Measurements from ENCODE around the gene SLC4A4.

Gene SLC4A4

GRCh38 chr4:71587995-71588394 is 249.2 kb downstream of the SLC4A4 start:
- no peak for DNase-seq (ENCODE audit: low read depth in 1 of 2, low spot score in 1 of 2)

GRCh38 chr4:71592793-71593192 is 254.0 kb downstream of the SLC4A4 start:
- no peak for DNase-seq (ENCODE audit: low read depth in 1 of 2, low spot score in 1 of 2)

DNA sequence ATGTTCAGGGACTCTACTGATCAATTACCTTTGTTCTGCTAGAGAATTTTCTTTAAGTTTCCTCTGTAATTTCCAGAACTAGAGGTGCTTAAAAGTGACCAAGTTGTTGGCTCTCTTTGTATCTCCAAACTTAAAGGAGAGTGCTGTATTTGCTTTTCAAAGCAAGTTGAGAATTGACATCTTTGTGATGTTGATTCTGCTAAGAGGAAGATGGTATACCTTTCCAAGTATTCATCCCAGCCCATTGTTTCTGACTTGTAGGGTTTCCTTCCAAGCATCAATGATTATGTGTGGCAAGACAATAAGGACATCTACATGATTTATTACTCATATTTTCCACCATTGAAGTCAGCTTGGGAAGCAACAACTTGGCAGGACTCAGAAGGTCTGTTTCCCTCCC is 254.5 kb downstream of the SLC4A4 start:
- no peak for DNase-seq (ENCODE audit: low read depth in 1 of 2, low spot score in 1 of 2)

DNA sequence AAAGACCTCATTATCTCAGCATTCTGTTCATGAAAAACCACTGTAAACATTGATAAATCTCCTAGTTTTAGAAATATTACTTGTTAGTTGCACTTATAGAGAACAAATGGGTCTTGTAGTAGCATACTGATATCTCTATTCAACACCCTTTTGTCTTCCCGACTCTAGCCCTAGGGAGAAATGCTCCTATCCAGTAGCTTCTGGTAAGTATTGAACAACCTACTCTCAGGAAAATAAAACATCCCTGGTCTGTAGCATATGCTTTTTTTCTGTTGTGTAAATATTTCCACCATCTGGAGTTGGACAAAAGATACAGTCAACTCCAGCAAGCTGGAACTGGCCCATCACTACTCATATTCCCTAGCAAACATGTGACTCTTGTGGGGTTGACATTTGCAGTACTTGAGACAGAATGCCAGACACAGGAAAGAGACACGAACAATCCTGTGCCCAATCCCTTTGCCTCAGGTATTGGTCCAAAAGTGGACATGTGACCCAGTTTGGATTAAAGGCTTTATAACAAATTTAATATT is 256.8 kb downstream of the SLC4A4 start:
- DNase-seq (ENCODE audit: low read depth in 1 of 2, low spot score in 1 of 2): no peak

DNA sequence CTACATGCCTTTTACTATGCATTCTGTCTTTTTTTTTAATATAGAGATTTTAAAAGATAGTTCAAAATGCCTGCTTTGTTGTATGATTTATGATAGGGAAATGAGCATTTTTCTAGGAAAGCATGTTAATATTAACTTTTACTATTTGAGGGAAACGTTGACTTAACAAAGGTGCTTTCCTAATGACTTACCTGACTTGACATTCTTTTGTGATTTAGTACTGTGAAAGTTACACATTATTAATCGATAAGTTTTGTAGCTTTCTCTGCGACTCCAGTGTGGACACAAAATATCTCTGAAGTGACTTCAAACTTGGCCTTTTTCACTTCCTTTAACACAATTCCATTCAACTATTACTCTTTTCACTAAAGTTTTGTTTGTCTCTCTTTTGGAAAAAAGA is 260.8 kb downstream of the SLC4A4 start:
- no peak for DNase-seq (ENCODE audit: low read depth in 1 of 2, low spot score in 1 of 2)

DNA sequence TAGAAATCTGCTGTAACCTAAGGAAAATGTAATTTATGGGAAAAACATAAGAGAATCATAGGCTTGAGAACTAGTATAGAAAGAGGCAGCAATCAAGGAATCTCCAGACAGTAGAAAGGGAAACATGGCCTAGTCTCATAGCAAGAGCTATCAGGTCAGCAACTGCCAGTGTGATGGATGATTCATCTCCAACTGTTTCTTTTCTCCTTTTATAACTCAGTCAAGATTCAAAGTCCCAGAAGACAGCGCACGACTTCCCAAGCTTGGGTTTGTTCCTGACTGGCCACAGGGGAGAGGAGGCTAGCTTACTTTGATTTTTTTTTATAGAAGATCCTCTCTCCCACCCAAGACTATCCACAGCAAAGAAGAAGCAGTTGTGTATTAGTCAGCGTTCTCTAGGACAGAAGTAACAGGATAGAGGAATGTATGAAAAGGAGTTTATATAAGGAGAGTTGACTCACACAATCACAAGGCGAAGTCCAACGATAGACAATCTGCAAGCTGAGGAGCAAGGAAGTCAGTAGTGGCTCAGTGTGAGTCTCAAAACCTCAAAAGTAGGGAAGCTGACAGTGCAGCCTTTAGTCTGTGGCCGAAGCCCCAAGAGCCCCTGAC is 263.6 kb downstream of the SLC4A4 start:
- DNase-seq (ENCODE audit: low read depth in 1 of 2, low spot score in 1 of 2): no peak

DNA sequence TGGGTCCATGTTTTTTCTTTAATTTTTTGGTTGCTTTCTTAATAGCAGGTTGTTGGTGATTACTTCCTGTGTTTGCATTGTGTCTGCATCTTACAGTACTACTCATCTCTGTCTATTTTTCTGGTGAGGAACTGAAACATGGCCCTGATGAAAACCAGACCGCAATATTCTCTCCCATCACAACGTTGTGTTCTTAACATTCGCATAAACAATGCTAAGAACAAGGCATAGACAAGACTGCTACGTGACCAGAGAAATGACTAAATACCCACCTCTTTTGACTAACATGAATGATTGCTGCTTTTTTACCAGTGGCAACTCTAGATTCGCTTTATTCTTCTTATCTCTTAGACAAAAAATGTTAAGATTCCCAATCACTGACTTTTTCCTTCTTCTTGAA is 266.0 kb downstream of the SLC4A4 start:
- DNase-seq (ENCODE audit: low read depth in 1 of 2, low spot score in 1 of 2): no peak

DNA sequence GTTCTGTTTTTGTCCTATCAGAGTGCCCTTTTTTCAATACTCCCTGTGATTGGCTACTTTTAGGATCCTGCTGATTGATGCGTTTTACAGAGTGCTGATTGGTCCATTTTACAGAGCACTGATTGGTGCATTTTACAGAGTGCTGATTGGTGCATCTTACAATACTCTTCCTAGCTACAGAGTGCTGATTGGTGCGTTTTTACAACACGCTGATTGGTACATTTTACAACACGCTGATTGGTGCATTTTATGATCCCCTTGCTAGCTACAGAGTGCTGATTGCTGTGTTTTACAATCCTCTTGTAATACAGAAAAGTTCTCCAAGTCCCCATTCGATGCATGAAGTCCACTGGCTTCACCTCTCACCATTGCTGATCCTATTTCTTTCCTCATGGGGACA is 268.3 kb downstream of the SLC4A4 start:
- no peak for DNase-seq (ENCODE audit: low read depth in 1 of 2, low spot score in 1 of 2)

DNA sequence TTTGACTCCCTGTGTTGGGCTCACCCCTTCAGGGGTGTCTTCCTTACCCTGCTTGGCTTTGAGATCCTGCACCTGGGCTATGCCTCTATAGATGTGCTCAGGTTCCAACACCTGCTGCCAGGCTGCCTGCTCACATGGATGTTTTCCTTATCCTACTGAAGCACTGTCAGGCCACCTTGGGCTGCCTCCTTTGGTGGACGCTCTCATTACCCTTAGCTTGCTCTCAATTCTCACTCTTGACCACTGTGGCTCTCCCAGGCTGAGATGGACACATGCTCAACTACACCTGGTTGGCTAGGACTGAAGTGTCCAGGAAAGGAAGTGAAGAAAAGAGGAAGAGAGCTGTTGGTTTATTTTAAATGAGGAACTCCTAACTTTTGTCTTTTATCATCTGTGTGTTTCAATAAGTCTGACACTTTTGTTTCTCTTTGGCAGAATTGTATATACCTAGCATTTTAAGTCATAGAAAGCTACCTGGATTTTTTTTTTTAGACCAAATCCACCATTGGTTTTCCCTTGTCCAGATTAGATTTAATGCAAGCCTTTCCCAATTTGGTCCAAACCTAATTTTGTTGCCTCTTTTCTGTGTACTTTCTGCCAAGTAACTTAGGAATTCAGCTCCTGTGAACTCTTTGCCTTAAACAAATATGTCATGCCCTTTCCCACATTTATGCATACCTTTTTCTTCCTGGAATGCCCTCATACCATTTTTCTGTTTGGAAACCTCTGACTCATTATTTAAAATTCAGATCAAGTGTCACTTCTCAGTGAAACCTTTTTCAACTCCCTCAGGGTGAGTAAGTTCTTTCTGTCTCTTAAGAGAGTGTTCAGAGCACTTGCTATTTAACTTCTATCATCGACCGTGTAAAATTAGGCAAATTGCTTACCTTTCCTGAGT is 269.2 kb downstream of the SLC4A4 start:
- no peak for DNase-seq (ENCODE audit: low read depth in 1 of 2, low spot score in 1 of 2)

- no peak for DNase-seq (ENCODE audit: low read depth in 1 of 2, low spot score in 1 of 2)
Observed at GRCh38 chr4:71608678-71609071, 269.9 kb downstream of the SLC4A4 start.

GRCh38 chr4:71609167-71609566 is 270.3 kb downstream of the SLC4A4 start:
- no peak for DNase-seq (ENCODE audit: low read depth in 1 of 2, low spot score in 1 of 2)

GRCh38 chr4:71609651-71610050 is 270.8 kb downstream of the SLC4A4 start:
- DNase-seq (ENCODE audit: low read depth in 1 of 2, low spot score in 1 of 2): no peak

DNA sequence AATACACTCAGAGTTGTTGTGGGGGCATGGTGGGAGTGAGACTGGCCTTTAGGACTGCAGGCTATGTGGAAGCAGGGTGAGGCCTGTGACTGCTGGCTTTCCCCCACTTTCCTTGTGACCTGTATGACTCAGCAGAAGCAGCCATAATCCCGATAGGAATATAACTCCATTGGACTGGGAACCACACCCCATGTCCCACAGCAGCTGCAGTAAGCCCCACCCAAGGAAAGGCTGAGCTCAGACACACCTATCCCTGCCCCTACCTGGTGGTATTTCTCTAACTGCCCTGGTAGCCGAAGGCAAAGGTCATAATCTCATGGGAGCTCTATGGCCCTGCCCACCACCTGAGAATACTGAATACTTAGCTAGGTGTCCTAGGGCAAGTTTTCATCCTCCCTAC is 275.8 kb downstream of the SLC4A4 start:
- DNase-seq (ENCODE audit: low read depth in 1 of 2, low spot score in 1 of 2): no peak

DNA sequence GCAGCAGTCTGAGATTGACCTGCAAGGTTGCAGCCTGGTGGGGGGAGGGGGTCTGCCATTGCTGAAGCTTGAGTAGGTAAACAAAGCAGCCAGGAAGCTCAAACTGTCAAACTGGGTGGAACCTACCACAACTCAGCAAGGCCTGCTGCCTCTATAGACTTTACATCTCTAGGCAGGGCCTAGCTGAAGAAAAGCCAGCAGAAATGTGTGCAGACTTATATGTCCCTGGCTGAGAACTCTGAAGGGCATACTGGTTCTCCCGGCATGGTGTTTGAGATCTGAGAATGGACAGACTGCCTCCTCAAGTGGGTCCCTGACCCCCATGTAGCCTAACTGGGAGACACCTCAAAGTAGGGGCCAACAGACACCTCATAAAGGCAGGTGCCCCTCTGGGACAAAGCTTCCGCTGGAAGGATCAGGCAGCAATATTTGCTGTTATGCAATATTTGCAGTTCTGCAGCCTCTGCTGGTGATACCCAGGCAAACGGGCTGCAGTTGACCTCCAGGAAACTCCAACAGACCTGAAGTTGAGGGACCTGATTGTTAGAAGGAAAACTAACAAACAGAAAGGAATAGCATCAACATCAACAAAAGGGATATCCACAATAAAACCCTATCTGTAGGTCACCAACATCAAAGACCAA is 277.5 kb downstream of the SLC4A4 start:
- DNase-seq (ENCODE audit: low read depth in 1 of 2, low spot score in 1 of 2): no peak
